Measurements from ENCODE around the gene ERICH2.

ERICH2 gene

DNA sequence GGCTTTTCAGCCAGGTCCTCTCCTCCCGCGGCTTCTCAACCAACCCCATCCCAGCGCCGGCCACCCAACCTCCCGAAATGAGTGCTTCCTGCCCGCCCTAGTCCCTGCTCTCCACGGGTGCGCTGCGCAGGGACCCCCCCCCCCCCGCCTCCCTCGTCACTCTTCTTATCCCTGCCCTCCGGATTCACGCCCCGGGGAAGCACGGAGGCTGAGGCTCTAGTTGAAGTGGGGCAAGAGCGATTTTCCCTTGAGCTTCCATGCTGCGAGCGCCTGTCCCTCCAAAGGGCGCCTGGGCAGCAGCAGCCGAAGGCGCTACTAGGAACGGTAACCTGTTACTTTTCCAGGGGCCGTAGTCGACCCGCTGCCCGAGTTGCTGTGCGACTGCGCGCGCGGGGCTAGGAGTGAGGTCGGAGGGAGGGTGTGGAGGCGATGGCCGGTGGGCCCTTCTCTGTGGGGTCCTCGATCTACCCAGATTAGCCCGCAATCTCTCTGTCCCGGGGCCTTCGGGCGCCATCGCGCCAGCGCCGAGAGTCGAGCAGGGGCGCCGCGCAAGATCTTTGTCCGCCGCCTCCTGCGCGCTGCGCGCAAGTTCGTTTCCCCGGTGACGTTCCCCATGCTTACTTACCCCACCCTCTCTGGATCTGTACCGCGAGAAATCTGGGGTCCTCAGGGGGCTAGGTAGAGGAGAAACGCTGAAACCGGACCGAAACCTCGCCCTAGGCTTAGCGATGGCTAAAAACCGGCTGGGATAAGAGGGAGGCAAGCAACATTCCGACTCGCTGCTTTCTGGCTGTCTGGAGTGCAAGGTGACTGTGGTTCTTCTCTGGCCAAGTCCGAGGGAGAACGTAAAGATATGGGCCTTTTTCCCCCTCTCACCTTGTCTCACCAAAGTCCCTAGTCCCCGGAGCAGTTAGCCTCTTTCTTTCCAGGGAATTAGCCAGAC lies 47.2 kb downstream of the ERICH2 start:
- no peak for DNase-seq

DNA sequence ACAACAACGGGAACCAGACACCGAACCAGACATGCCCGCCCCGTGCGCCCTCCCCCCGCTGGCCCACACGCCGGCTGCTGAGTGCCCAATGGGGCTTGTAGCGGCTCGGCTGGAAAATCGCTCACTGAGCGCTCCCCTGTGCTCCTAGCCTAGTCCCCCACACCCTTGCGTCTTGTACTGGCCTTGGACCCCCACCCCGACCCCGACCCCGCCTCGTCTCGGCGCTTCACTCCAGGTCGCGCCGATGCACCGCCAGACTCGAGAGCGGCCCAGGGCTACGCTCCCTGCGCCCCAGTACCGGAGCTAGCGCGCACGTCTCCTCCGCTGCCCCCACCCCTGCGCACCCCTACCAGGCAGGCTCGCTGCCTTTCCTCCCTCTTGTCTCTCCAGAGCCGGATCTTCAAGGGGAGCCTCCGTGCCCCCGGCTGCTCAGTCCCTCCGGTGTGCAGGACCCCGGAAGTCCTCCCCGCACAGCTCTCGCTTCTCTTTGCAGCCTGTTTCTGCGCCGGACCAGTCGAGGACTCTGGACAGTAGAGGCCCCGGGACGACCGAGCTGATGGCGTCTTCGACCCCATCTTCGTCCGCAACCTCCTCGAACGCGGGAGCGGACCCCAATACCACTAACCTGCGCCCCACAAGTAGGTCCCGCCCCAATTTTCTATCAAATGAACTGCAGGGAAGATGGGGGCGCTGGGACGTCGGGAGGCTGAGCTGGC lies 48.0 kb downstream of the ERICH2 start:
- no peak for DNase-seq

DNA sequence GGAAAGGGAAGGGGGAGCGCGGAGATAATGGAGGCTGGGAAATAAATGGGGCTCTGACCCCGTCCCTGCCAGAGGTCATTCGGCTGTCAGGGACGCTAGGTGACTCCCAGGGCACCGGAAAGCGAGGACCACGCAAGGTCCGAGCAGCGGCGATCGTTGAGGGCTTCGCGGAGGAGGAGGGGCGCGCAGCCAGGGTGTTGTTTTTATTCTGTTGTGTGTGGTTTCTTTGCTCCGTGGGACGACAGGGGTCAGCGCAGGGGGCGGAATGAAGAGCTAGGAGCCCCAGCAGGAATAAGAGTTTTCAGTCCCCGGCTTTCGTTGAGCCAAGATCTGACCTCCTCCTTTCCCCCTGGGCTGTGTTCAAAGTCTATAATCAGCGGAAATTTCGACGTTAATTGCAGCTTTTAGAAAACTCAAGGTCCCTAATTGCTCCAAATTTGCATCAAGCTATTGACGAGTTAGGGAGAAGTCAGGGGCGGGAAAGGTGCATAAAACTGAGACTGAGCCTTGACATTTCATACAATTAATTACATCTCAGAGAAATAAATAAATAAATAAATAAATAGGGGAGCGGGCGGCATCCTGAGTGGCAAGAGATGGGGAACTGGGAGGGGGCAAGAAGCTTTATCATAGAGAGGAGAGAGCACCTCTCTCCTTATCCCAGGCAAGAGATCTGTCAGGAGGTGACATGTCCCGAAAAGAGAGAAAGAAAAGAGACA lies 48.7 kb downstream of the ERICH2 start:
- no peak for DNase-seq

DNA sequence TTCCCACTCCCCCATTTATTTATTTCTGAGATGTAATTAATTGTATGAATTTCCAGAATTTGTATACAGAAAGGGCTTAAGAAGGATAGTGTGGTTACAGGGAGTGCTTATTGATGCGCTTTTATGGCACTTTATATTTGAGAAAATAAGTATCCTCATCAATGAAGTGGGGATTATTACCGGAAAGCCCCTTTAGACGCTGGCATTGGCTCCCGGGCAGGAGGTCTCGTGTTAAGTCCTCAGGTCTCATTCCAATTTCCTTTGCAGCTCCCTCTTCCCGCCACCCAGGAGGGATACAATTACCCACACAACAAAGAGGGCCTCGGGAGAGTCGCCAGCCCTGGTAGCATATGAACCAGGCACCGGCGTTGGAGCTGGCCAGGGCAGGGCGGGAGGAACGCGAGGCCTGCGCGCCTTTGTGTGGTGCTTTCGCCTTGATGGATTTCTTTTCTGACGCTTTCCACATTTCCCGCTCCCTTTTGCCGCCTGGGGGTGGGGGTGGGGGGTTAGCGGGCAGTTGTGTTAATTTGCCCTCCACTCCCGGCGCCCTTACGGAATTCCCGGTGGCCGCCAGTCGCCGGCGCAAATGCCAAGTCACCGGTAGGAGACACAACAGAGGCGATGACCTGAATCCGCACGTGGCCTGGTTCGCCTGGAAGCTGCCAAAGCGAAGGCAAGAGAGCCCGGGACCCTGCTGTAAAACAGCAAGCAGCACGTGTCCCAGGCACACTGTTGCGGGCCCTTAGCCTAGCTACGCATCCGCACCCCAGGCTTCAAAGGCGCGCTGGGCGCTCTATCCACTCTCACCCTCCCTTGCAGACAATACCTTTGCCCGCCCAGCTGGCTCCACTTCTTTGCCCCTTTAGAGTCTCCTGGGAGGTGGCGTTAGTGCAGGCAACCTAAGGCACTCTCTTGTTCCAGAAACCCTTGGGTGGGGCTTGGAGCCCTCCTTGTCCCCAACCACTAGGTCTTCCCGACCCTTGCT lies 49.8 kb downstream of the ERICH2 start:
- DNase-seq: no peak

DNA sequence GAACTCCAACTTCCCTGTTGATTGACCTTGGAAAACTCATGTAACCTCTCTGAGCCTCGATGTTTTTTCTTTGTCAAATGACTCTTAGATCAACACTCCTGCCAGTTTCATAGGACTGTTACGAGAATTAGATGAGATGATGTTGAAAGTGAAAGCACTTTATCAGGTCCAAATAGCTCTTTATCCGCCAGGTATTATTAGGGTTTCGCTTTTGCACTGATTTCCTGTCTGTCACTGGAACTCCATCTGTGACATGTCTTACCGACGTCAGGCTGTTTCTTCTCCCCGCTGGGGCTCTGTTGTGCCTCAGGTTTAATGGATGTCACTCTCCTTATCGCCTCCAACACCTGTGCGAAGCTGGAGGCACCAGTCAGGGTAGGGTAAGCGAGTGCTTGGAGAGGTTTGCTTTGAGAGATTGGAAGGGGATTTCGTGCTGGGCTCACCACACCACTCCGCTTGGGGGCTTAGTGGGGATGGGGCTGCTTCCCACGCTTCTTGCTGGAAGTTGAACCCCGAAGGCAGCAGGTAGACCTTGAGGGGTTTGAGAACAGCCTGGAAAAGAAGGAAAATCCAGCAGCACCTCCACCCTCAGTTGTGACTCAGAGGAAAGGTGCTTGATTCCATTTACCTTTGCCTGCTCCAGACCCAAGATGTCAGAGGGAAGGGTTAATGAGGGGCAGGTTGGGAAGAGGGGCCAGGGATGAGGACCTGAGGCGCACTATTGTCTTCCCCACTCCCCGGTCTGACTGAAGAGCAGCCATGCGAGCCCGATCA lies 50.8 kb downstream of the ERICH2 start:
- no peak for DNase-seq

DNA sequence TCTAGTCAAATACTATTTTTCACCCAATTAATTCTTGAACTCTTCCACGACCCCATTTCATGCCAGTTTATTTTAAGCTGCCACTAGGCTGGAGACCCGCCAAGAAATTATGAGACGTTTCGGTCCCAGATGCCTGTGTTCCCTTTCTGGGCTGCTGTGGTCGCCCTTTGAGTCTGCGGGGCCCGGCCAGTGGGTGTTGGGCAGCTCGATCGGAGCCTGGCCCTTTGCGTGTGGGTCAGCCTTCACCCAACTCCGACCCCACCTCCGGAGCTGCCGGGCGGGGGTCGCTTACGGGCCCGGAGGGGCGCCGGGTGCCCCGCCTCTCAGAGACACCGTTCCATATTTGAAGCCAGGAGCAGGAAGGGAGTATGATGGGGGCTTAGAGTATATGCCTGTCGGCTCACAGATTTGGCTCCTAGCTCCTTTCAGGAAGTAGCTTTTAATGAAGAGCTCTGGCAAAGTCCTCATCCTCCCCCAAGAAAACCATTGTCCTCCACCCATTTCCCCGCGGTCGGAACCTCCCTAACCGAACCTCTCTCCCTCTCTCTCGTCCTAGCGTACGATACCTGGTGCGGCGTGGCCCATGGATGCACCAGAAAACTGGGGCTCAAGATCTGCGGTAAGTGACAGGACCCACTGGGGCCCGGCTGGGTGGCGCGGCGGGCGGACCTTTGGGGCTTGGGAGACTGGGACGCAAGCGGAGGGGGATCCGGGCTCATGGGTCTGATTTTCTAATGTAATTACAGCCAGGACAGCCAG lies 51.5 kb downstream of the ERICH2 start:
- DNase-seq: no peak

DNA sequence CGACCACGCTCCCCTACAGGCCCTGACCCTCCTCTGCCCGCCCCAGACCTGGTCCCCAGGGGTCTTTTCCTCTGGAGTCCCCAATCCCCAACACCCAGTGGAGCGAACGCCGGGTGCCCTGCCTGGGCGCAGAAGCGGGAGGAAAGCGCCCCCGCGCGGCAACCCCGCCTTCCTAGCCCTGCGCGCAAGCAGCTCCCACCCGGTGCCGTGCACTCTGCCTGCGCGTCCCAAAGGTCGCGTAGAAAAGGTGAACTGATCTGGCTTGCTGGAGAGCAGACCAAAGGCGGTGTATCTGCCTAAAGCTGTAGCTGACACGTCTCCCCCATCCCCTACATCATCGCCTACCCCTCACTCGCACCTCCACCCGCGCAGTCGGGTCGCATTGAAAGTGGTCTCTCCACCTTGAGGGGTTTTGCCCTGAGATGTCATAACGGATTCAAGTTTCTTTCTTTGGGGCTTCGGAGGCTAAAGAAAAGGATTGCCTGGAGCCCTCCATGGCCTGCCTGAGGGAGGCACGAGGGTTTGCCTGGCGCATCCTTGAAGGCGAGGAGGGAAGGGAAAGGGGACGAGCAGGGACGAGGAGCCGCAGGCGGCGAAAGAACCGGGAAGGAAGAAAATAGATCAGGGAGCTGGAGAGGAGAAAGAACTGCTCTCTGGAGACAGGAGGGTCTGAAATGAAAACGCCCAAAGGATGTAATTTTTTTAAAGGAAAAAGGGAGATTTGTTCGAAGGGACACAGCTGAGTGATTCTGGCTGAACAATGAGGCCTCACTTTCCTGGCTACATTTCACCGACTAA lies 52.3 kb downstream of the ERICH2 start:
- DNase-seq: no peak

DNA sequence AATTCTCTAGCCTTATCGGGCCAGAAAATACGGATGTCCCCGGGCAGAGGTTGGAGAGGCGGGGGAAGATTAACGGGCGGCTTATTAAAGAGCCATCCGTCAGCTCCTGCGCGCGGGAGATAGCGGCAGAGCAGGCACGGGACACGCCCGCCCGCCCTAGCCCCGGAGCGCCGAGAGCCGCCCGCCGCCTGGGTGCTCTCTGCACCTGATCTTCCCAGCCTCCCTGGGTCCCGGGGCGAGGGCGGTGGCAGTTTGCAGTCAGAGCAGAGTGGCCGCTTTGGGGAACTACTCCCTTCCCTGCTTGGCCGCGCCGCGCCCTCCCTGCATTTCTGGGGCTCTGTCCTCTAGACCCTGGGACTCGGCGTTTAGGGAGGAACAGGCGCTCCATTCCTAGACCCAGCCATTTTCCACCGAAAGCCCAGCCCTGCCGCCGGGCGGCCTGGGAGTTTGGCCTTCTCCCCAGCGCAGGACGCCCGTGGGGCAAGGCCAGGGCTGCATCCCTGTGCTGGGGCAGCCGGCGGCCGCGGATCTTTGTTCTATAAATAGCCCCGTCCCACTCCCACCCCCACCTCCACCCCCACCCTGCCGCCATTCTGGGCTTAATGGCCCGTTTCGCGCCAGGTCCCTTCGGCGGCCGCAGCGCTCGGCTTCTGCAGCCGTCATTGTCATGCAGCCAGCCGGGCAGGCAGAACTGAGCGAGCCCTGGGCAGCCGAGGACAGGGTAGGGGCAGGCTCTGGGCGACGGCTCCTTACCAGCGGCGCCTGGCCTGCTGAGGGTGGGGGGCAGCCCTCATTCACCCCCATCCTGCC lies 53.1 kb downstream of the ERICH2 start:
- no peak for DNase-seq

DNA sequence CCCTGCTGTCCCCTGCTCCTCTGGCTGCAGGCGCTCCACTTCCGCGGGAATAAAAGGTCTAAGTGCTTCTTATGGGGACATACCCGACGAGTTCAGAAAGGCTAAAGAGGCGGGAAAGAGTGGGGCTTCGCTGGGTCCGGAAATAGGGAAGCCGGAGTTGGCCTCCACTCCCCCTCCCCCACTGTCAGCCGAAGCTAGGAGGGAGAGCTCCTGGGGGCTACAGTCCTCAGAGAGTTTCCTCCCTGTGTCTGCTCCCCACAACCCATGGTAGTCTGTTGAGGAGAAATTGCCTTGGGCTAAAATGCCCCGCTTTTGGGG lies 53.7 kb downstream of the ERICH2 start:
- DNase-seq: no peak

DNA sequence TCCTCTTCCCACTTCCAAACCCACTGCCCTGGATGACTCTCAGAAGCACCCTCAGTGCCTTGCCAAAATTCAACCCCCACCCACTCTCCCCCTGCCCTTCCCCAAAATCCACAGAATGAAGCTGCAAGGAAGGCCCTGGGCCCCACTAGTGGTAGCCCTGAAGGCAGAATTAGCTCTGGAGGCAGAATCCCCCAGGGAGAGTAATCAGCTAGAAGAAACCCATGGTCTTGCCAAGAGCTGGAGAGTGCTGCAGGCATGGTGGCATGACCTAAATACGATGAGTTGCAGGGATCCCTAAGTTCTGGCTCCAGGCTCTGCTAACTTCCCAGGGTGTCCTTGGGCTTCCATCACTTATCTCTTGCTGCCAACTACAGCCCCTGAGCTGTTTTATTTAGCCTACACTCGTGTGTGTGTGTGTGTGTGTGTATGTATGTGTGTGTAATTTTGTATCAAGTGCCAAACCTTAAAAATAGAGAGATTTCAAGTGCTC lies 54.4 kb downstream of the ERICH2 start:
- no peak for DNase-seq

DNA sequence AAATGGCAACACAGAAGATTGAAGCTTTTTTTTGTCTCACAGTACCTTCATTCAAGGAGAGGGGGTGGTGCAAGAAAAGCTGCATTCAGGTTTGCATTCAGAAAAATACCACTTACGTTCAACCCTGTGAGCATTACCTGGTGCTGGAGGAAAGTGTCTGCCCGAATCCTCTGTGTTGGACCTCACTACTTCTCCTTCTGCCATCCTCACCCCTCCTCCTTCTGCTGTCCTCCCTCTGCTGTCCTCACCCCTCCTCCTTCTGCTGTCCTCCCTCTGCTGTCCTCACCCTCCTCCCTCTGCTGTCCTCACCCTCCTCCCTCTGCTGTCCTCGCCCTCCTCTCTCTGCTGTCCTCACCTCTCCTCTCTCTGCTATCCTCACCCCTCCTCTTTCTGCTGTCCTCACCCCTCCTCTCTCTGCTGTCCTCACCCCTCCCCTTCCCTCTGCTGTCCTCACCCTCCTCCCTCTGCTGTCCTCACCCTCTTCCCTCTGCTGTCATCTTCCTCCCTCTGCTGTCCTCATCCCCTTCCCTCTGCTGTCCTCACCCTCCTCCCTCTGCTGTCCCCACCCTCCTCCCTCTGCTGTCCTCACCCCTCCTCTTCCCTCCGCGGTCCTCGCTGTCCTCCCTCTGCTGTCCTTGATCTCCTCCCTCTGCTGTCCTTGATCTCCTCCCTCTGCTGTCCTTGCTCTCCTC lies 57.8 kb downstream of the ERICH2 start:
- DNase-seq: no peak

DNA sequence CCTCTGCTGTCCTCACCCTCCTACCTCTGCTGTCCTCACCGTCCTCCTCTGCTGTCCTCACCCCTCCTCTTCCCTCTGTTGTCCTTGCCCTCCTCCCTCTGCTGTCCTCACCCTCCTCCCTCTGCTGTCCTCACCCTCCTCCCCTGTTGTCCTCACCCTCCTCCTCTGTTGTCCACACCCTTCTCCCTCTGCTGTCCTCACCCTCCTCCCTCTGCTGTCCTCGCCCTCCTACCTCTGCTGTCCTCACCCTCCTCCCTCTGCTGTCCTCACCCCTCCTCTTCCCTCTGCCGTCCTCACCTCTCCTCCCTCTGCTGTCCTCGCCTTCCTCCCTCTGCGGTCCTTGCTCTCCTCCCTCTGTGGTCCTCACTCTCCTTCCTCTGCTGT lies 58.3 kb downstream of the ERICH2 start:
- no peak for DNase-seq

DNA sequence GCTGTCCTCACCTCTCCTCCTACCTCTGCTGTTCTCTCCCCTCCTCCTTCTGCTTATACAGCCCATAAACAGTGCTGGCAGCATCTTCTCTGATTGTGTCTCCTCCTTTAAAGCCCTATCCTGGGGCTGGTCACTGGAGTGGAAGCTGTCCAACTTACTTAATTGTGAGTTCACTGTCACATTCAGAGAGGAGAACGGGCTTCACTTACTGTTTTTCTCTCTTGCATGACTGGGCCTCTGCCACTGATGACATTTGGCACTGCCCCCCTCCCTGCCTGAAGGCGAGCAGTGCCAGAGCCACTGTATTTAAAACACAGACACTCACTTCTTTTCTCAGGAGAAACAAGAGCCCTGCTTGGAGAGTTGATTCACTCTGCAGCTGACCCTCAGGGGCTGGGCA lies 58.9 kb downstream of the ERICH2 start:
- no peak for DNase-seq

DNA sequence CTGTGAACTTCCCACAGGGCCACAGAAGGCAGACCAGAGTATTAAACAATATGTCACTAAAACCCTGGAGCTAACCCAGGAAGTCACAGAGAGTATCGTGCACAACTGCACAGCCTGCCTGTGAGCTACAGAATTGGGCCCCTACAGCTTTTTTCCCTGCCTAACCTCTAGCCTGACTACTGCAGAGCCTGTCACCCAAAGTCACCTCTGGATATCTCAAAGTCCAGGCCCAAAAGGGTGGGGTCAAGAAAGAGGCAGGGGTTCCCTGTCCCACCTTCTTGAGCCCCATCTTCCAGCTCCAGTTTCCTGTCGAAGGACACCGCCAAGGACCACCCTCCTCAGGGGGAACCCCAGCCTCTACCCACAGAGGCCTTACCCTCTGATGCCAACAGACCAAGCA lies 60.0 kb downstream of the ERICH2 start:
- no peak for DNase-seq

DNA sequence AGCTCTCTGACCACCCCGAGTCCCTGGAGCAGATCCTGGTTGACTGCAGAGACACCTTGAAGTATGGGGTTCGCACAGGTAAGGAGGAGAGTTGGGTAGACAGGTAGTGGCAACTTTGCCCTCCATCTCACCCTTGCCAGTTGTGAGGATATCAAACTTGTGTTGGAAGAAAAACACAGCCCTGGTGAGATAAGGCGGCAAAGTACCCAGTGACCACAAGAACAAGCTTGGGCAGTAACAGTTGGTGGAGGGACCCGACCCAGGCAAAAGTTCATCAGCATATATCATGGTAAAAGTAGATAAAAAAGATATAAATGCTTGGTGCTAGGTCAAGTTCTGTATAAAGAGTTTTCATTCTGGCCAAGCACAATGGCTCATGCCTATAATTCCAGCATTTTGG lies 60.9 kb downstream of the ERICH2 start:
- DNase-seq: no peak

DNA sequence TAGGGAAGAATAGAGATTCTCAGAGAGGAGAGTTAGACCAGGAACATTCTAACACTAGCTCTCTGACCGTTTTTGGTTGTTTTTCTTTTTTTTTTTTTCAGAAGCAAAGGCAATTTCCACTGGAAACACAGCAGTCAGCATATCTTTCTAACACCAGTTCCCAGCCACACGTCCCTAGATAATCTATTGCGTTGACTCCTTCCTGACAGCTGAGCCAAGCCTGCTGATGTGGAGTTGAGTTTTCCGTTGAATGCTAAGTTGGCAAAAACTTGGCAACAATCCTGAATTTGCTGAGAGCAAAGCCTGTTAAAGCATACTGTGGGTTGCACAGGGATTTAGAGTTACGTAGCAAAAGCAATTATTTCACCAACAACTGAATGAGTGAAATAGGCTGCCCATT lies 65.8 kb downstream of the ERICH2 start:
- DNase-seq: no peak

DNA sequence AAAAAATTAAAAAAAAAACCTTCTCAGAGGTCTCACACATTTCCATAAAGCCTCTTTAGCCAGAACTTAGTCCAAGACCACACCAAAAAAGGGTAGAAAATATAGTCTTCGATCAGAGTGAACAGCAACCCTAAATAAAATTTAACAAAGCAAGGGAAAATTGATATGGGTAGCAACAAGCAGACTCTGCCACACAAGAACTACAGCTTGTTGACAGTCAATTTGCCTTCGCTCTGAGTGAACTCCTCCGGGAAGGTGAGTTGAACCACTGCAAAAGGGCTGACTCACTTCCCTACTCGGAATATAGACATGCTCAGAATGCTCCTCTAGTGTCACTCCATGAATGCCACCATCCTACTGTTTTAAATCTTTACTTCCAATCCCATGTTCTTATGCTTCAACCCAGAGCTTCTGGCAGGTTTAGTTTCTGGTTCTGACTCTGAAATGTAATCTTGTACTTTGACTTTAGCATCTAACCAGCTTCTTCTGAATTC lies 70.6 kb downstream of the ERICH2 start:
- DNase-seq: no peak

DNA sequence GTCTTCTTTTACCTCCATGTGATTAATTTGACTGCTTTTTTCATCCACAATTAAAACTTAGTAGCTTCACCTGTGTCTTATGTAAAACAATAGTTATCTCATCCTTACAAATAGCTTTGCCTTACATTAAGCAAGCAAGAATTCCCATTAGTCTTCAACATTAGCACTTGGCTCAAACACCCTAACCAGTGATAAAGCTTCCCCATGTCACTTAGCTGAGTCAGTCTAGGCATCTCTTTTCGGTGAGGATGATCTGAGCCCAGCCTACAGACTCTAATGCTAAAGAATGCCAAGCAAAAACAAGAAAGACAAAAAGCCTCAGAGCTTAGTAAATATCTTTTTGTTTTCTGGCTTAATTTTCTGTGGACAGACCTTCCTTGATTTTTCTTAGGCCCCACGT lies 72.6 kb downstream of the ERICH2 start:
- no peak for DNase-seq

Data from left hindlimb (tissue), 1 donor.